ENCODE data around the gene C2orf66.

Gene C2orf66

DNA sequence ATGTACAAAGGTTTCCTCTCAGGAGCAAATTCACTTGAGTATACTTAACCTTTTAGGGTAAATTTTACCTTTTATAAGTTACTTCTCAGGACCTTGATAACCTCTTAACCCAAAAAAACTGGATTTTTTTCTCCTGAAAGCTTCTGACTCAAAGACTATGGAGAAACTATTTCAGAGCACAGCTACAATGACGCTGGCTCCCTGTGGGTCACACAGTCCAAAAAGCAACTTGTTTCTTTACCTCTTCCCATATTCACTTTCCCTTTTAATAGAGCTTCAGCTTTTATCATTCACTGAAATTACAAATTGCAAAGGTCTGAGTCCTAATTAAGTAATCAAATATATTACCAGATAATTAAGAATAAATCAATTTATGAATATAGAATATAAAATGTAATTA, 42.1 kb downstream of the C2orf66 start:
- DNase-seq (ENCODE audit: extremely low read depth, insufficient read length) = no peak
- Histone ChIP-seq H3K36me3 (ENCODE audit: control insufficient read depth, insufficient read depth, low read length) (peaks cover 3% of the 10 kb centered on the region), H3K4me3 (replicated peaks; ENCODE audit: low read depth, low read length) (no peak overlapping the region), H3K27me3 (replicated peaks; ENCODE audit: control insufficient read depth, insufficient read depth, low read length) (no peaks in the 10 kb centered on the region)
- TF ChIP-seq, protein P1, sequence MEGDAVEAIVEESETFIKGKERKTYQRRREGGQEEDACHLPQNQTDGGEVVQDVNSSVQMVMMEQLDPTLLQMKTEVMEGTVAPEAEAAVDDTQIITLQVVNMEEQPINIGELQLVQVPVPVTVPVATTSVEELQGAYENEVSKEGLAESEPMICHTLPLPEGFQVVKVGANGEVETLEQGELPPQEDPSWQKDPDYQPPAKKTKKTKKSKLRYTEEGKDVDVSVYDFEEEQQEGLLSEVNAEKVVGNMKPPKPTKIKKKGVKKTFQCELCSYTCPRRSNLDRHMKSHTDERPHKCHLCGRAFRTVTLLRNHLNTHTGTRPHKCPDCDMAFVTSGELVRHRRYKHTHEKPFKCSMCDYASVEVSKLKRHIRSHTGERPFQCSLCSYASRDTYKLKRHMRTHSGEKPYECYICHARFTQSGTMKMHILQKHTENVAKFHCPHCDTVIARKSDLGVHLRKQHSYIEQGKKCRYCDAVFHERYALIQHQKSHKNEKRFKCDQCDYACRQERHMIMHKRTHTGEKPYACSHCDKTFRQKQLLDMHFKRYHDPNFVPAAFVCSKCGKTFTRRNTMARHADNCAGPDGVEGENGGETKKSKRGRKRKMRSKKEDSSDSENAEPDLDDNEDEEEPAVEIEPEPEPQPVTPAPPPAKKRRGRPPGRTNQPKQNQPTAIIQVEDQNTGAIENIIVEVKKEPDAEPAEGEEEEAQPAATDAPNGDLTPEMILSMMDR (IDR thresholded peaks at IDR 0.05; ENCODE audit: insufficient read depth, low read length, poor library complexity, severe bottlenecking) = no peak

DNA sequence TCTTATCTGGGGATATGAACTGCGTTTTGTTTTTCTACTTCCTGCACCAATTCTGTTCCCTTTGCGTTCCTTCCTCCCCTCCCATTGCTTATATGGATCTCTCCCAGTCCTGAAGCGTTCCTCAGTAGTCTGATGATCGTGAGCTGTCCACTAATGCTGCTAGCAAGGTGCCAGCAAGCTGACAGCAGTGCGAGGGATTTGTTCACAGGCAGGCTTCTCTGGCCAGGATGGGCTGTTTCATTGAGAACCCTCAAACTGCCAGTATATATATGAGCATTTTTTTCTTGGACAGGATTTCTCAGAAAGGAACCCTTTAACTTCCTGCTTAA, 49.8 kb downstream of the C2orf66 start:
- TF ChIP-seq, protein P1 (IDR thresholded peaks at IDR 0.05; ENCODE audit: insufficient read depth, low read length, poor library complexity, severe bottlenecking) = no peak
- no peaks in the 10 kb centered on the region; the same call in 1 of the 2 replicates for H3K36me3 ChIP-seq (ENCODE audit: control insufficient read depth, insufficient read depth, low read length)
- no peak overlapping the region for H3K4me3 ChIP-seq (replicated peaks; ENCODE audit: low read depth, low read length)
- DNase-seq (ENCODE audit: extremely low read depth, insufficient read length) = no peak
- no peaks in the 10 kb centered on the region for H3K27me3 ChIP-seq (replicated peaks; ENCODE audit: control insufficient read depth, insufficient read depth, low read length)

DNA sequence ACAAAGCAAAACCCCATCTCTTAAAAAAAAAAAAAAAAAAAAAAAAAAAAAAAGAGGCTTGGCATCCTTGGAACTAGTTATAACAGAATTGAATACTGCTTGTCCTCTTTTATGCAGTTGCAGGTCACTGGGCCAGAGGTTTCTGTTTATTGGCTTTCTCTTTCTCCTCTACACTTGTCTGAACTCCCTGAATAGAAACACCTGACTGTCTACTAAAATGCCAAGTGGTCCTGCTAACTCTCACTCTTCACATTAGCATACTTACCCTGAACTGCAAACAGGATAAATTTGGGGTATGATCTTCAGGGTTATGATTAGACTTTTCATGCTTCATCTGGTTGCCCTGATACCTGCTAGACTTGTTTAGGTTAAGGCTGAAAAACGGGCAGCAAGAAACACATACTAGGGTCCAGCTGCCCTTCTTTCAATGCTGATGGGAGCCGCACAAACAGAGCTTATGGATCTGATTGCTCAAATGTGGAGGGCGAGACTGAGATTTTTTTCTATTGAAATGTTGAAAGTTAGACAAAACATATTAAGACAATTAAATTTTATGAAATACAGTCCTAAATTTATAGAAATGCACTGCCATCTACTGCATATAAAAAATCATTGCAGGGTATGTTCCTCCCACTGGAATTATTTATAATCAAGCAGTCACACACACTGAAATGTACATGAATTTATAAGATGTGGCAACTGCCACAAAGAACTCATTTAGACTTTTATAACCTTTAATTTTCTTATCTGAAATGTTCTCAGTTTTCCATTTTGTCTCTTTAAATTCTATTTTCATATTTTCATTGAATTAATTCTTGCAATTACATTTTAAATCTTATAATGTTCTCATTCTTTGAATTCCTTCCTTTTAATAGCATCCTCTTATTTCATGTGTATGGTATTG, 50.4 kb downstream of the C2orf66 start:
- TF ChIP-seq, protein P1 (IDR thresholded peaks at IDR 0.05; ENCODE audit: insufficient read depth, low read length, poor library complexity, severe bottlenecking) = no peak
- Histone ChIP-seq H3K36me3 (ENCODE audit: control insufficient read depth, insufficient read depth, low read length) (no peaks in the 10 kb centered on the region; the same call in 1 of the 2 replicates), H3K4me3 (replicated peaks; ENCODE audit: low read depth, low read length) (no peak overlapping the region), H3K27me3 (replicated peaks; ENCODE audit: control insufficient read depth, insufficient read depth, low read length) (no peaks in the 10 kb centered on the region)
- no peak for DNase-seq (ENCODE audit: extremely low read depth, insufficient read length)

Data from GM06990 (cell line).